NCI-H187 treated with DMSO at 0.1 percent for 48 hours (cell line): Measurements from ENCODE around the gene LY86.
"Not testable (repeated sequence)": the region's sequence is repeated elsewhere in the genome, so short reads cannot be mapped to it uniquely, and the experiment has no call there.

ENCODE experiments used
- DNase-seq: peaks from one replicate; lab custom pipeline; 2025; lab: John Stamatoyannopoulos, UW

LY86 gene

DNA sequence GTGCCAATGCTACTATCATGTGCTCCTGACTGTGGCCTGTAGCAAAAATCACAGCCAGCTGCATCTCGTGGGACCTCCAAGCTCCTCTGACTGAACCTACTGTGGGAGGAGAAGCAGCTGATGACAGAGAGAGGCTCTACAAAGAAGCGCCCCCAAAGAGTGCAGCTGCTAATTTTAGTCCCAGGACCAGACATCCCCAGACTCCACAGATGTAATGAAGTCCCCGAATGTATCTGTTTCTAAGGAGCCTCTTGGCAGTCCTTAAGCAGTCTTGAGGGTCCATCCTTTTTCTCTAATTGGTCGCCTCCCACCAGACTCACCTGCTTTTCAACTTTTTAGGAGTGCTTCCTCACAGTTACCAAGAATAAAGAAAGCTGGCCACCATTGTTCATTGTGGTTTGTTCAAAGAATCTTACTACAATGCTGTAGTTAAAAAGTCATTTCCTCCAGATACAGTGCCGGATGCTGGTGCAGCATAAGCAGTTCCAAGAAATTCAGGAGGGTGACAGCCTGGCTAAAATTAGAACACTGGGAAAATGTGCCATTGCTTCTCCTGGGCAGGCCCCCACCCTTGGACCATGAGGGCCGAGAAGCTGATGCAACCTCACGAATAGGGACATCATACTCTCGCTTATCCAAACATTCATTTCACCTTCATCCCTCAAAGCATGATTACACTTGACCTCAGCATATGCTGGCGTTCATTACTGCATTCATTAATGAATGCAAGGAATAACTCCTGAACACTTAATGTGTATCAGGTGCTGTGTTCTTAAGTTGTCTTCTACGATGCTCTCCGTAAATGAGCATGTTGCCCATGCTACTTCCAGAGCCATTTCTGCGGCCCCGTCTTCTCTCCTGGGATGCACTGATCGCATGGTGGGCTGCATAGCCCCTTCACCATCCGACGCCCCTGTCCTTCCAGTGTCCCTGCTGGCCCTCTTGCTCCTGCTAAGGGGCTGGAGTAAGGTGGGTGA is 66.4 kb downstream of the LY86 start:
- DNase-seq = no peak

DNA sequence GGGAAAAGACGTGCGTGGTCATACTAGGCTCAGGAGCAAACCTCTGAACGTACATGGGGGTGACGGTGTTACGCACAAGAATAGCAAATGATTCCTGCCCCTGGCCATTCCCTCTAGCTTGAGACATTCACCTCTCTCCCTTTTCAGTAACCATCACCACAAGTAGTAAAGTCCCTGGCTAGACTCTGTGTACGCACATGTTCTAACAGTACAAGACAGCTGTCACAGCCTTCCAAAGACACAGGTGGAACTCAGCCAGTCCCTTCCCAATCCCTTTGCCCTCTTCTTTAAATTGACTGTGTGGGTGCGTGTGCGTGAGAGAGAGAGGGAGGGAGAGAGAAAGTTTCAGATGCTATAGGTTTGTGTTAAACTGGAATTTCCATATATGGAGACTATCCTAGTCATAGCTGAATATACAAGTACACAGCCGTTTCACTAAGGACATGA is 67.3 kb downstream of the LY86 start:
- DNase-seq = no peak

DNA sequence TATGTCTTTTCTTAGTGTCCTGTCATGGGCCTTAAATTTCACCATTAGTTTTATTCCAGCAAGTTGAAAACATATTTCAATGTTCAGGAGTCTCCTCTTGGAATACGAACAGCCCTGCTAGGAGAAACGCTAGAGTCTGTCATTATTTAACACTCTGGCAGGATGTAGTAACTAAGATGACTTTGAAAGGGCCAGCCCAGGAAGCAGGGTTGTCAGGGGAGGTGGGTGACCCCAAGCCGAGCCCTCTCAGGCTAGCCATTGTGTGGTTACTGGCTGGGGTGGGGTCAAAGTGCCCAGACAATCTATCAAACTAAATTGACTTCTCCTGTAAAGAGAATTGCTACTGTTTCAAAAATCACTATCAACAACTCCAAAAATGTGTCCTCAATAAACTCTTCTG is 67.8 kb downstream of the LY86 start:
- no peak for DNase-seq

DNA sequence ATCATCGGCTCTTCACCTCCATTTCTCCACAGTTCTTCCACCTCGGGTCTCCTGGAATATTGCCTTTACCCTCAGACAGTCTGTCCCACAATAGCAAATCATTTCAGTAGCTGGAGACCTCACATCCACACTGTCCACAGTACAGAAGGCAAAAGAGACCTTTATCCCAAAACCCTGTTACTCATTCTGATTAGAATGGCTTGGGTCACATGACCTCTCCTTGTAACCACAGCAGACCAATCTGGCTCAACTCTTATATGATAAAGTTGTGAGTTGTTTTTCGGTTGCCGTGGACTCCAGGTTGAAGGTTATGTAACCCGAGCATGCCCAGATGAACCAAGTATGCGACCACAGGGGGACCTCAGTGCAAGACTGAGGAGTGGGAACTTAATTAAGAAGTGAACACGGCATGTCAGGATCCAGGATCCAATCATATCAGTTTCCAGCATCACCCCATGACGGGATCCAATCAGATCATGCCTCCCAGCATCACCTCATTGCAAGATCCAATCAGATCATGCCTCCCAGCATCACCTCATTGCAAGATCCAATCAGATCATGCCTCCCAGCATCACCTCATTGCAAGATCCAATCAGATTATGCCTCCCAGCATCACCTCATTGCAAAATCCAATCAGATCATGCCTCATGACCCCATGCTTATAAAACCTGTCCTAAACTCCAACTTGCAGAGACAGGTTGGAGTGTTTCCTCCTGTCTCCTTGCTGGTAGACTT is 68.7 kb downstream of the LY86 start:
- DNase-seq = no peak

DNA sequence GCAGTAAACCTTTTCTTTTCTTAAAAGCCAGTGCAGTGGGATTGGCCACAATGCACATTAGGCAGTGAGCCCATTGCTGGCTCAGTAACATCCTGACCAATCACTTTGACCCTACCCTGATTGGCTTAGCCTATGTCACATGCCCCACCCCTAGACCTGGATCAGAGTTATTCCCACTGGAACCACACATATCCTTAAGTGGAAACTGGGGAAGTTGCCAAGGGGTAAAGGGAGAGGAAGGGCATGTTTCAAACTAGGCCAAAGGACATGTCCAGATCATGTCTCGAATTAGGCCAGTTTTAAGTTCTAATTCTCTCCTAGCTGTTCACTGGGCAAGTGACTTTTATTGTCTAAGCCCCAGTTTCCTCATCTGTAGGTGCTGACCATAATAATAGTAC is 69.3 kb downstream of the LY86 start:
- DNase-seq = no peak

DNA sequence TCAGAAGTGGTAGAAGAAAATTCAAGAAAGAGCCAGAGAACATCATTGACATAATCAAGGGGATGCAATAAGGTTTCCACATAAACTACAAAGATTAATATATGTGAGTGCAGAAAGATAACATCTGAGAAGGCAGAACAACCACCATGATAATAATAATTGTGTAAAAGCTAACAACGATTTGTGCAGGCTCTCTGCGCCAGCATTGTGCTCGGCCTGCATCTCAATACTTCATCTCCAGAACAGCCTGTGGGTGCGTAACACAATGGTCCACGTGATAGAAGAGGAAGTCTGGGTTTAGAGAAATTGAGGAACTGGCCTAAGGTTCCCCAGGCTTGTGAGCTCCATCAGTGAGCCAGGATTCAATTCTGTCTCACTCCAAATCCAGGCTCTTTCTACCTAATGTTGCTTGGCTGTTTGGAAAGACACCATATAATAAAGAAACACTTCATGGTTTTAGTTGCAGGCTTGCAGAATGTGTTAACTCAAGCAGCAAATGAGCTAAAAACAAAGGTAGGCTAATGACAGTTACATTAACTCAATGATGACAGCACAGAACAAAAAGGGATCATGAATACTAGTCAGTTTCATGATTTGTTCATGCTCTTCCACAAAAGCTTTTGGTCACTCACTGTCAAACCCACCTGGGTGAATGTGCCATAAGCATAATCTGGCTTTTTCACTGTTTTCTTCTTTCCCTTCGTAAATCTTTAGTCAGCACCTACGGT is 71.2 kb downstream of the LY86 start:
- DNase-seq = no peak

DNA sequence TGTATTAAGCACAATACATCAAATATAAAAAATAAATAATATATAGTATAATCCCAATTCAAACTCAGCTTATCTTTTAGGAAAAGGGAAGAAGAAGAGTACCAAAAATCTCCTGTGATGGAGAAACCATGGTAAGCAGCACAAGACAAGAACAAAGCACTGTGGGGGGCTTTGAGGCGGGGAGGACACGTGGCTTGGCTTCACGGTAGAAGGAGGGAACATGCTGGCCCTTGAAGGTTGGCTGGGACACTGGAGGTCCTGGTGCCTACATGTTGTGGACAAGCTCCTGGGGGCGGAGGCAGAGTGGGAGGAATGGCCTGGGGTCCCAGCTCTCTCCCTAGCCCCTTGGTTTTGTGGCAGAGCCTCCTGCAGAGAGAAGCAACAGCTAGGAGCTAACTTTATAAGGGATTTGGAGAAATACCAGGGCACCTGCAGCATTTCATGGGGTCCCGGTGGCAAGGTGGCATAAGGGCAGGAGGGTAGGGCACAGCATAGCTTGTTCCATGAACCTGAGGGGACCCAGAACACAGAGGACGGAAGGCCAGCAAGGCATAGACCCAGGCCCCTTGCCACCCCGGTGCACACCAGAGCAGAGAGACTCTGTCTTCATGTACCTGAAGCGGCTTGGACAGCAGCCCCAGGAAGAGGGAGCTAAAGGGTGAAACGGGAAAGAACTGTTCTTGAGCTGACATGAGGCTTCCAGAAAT is 72.0 kb downstream of the LY86 start:
- no peak for DNase-seq

DNA sequence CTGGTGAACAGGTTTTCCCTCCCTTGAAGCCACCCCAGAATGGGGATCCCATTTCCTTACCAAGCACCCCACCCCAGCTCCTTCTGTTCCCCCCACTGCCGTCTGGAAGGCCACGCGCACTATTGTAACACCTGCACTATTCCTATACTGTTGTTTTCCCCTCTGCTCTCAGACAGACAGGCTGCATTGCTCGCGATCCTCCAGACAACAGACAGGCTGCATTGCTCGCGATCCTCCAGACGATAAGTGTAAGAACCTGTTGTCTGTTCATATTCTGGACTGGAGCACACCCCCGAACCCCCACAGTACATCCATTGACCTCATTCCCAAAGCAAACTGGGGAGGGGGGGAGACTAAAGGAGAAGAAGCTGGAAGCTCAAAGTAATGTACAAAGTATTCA is 72.7 kb downstream of the LY86 start:
- DNase-seq = no peak

DNA sequence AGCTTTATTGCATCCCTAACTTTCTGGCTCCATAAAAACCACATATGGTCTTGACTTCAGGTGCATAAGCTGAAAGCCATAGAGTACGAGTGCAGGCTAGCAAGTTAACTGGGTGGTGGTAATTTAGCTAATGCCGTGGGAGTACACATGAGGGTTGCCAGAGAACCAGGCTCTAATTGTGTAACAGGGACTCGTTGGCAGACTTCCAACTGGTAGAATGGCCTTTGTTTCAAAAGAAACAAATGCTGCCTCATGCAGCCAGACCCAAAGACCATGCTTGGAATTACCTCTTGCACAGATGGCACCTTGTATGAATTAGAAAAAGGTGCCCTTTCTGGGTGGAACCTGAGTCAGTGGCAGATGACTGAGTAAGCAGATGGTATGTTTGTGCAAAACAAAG is 73.2 kb downstream of the LY86 start:
- no peak for DNase-seq

DNA sequence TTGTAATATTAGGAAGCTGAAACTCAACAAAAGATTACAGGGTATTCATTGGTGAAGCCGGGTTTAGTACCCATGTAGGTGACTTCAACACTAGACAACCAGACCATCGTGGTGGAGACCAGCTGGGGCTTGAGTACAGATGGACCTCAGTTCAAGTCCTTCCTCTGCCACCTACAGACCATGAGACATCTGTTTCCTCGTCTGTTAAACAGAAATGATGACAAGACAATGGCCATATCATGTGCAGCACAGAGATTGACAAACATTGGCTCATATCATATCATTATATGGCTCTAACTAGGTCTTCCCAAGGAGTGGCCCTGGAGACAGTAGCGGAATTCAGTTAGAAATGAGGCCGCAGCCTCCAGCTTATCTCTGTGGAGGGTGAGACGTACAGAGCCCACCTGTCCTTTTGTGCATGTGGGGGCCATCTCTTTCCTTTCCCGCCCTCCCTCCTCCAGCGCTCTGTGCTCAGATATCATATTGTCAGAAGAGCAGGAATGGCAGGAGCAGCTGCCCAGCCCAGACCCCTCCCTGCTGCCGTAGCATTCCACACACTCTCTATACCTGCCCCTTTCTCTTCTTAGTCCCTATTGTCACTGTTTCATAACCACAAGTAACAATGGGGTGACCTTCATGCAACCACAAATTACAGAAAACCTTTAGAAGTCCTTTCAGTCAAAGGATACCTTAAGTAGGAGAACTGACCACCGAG is 75.1 kb downstream of the LY86 start:
- DNase-seq = no peak

DNA sequence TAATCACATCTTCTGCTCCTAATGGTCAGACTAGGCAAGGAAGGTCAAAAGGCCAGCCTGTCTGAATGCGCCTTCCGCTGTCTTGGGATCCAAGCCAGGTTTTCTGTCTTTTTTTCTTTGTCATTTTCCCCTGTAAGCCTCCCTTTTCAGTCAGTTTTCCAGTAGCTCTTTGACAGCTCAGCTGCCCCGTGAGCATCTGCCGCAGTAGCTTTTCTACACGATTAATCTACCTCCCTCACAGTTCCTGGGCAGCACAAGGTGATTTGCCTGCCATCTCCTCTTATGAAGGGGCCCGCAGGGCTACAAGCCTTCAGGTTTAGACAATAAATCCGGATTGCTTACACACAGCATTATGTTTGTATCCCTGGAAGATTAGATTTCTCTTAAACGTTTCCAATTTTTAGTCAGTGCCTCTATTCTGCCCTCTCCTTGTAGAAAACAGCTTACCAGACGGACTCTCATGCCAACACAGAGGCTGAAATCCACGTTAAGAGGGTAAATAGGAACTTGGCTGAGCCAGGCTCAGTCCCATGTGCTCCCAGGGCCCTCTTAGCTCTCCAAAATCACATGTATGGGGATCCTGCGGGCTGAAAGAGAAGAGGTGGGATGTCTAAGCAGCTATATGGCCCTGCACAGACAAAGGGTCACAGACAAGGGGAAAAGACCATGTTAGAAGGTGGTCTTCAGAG is 77.2 kb downstream of the LY86 start:
- DNase-seq = no peak

DNA sequence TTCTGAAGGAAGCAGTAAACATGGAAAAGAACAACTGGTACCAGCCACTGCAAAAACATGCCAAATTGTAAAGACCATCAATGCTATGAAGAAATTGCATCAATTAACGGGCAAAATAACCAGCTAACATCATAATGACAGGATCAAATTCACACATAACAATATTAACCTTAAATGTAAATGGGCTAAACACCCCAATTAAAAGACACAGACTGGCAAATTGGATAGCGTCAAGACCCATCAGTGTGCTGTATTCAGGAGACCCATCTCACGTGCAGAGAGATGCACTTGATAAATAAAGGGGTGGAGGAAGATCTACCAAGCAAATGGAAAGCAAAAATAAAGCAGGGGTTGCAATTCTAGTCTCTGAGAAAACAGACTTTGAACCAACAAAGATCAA is 81.6 kb downstream of the LY86 start:
- not testable (repeated sequence) for DNase-seq

DNA sequence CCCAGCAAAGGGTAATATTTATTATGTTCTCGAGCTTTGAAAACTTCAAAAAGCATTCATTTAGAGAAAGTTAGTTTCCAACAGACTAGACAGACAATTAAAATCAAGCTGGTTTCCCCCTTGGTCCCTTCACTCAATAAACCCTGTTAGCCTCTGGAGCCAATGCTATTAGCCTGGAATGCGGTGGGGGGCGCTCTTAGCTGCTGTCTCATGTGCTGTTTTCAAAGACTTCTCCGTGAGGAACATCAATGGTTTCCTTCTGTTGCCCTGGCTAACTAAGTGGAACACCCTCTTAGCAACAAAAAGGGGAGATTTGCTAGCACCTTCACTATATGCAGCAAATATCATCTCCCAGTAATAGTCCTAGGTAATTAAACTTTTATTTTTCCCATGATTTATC is 86.4 kb downstream of the LY86 start:
- no peak for DNase-seq

DNA sequence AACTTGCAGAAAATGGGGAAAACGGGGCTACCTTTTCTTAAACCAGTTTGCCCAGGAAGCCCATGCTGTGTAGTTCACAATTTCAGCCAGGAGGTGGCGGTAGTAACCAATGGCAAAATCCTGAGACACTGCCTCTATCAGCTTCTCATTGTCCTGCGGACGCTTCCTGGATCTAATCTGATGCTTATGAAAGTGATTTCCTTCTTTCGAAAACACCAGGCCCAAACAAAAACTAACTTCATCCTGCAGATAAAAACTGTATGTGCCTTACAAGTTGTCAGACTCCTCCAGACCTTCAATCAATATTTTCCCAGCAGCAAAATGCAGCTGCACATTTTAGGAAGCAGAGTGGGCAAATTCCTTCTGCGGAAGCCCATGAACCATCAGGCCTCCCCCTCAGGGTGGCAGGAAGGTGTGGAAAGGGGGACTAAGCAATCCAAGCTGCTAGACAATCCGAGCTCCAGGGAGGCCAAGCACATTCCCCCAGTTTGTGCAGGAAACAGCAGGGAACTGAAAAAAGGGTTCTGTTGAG is 88.5 kb downstream of the LY86 start:
- no peak for DNase-seq

DNA sequence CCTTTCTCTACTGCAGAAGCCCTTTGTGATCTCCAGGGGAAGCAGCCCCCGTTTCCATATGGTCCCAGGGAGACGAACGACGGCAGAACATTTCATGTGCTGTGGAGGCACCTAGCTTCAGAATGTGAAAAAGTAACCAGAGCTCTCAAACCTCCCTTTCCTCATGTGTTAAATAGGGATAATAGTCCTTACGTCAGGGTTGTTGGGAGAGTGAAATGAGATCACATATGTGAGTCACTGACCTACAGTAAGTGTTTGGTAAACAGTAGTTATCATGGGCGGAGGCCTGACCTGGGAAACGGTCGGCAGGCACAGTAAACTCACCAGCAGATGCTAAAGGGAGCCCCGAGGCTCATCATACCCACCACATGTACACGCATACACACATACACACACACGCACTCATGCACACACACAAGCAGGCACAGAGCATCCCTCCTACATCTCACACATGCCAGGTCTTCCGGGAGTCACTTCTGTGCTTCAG is 89.7 kb downstream of the LY86 start:
- DNase-seq = no peak

DNA sequence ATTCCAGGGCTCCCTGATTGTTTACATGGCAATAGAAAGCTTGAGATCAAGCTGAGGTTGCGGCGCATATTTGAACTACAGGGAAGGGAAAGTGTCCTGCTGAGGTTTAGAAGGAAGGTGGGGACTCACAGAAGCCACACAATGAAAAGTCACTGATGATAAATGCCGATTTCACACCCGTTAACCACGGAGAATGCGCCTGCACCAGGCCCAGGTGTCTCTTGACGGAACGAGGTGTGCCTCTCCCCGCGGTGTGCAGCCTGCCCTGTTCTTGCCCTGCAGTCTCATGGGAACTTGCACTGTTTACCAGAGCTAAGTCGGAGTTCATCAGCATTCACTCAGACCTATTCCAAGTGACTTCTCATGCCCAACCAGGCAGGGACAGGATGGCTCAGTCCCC is 90.3 kb downstream of the LY86 start:
- no peak for DNase-seq

DNA sequence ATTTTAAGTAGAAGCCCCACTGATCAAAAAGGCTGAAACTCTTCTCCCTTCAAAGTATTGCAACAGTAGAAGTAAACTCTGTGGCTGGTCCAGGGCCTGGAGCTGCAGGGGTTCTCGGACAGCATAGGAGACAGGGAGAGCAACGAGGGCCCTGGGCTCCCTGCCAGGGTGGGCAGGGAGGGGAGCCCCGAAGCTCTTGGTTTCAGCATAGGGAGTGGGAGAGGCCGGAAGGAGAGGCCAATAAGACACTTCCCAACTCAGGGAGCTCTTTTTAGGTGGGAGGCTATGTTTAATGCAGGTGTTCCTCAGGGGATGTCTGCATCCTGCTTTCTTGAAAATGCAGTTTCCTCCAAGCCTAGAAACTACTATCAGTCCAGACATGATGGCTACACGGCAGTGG is 91.1 kb downstream of the LY86 start:
- no peak for DNase-seq

DNA sequence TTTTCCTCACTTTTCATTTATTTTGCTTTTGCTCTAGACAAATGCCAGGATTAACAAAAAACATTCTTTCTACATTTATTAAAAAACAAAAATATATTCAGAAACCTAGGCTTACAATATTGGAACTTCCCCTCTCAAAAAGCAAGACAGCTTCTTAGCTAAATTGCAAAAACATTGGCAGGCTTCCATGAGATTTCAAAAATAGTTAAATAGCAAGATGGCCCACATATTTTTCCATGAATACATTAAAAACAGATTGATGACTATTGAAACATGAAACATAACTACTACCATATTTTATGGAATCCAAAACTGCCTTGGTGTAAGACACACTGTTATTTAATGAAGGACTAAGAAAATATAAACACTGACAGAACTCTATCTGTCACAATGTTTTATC is 92.0 kb downstream of the LY86 start:
- no peak for DNase-seq

DNA sequence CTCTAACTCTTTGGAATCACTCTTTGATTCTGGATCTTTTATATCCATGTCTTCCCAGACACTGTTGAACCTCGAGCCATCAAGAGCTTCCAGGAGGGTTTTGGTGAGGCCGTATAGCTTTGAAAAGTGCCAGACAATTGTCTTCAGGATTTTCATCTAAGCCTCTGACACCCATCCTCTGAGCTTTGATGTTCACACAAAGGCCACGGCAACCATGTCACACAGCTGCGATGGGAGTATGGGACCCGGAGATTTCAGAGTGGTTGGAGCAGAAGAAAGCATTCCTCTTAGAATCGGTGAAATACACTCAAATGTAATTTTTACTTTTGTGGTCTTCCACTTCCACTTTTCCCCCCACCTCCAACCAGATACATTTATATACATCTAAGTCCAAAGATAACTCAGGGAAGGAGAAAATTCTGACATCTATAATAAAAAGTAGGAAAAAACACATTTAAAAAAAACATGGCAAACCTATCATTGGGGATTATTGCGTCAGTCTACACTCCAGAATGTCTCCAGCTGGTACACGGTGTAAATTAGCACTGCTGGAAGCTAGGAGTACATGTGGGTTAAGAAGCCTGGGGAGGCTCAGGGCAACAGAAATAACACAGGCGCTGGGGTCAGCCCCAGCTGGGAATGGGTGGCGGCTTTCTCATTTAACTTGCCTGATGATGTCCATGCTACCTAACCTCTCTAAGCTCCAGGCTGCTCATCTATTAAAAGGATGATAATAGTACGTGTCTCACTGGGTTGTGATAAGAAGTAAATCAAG is 92.7 kb downstream of the LY86 start:
- DNase-seq = no peak
